ENCODE data around the gene TRAK1. TPM values are rescaled to one million over a fixed set of nuclear protein-coding genes. Genes with fewer than 3 reads are reported as not detected.

The TRAK1 gene
- total RNA-seq, 6 experiments from 2014 or later = 50.6 to 54.3 (median 52.3) TPM

- H3K27me3 Mint-ChIP-seq (ENCODE audit: insufficient read depth) = peaks cover 2% of the 10 kb centered on the region; the same call in 1 of the 2 replicates
- peak overlapping the region; percentile 49; the same call in 1 of the 2 replicates for H3K27ac Mint-ChIP-seq
Observed at GRCh38 chr3:42176242-42177034, 85.3 kb downstream of the TRAK1 start.

GRCh38 chr3:42177068-42177800, 86.1 kb downstream of the TRAK1 start:
- Mint-ChIP-seq H3K9me3 (no peaks in the 10 kb centered on the region), H3K27ac (peak overlapping the region; percentile 49; the same call in 1 of the 2 replicates), H3K4me3 (no peak overlapping the region)

More at GRCh38 chr3:42176242-42177034, 85.3 kb downstream of the TRAK1 start:
- H3K4me1 Mint-ChIP-seq (ENCODE audit: low read depth) = peaks cover 46% of the 10 kb centered on the region
- peaks cover 4% of the 10 kb centered on the region for H3K36me3 Mint-ChIP-seq (ENCODE audit: low read depth)
- TF ChIP-seq CTCF (IDR thresholded peaks at IDR 0.05) = no peak
- H3K9me3 Mint-ChIP-seq = no peaks in the 10 kb centered on the region
- peak; percentile 22 for DNase-seq
- no peak overlapping the region for H3K4me3 Mint-ChIP-seq

GRCh38 chr3:42177801-42178150, 86.6 kb downstream of the TRAK1 start:
- Mint-ChIP-seq H3K4me1 (ENCODE audit: low read depth) (peaks cover 38% of the 10 kb centered on the region), H3K27ac (no peak overlapping the region; the same call in 1 of the 2 replicates), H3K4me3 (no peak overlapping the region), H3K9me3 (no peaks in the 10 kb centered on the region), H3K36me3 (ENCODE audit: low read depth) (peaks cover 4% of the 10 kb centered on the region), H3K27me3 (ENCODE audit: insufficient read depth) (peaks cover 2% of the 10 kb centered on the region; the same call in 1 of the 2 replicates)
- no peak for TF ChIP-seq CTCF (IDR thresholded peaks at IDR 0.05)
- no peak for DNase-seq

More at GRCh38 chr3:42177068-42177800, 86.1 kb downstream of the TRAK1 start:
- H3K36me3 Mint-ChIP-seq (ENCODE audit: low read depth) = peaks cover 4% of the 10 kb centered on the region
- TF ChIP-seq CTCF (IDR thresholded peaks at IDR 0.05) = no peak
- no peak for DNase-seq
- H3K4me1 Mint-ChIP-seq (ENCODE audit: low read depth) = peaks cover 41% of the 10 kb centered on the region
- peaks cover 2% of the 10 kb centered on the region; the same call in 1 of the 2 replicates for H3K27me3 Mint-ChIP-seq (ENCODE audit: insufficient read depth)

GRCh38 chr3:42179110-42179725, 88.1 kb downstream of the TRAK1 start:
- Mint-ChIP-seq H3K4me3 (peak overlapping the region; percentile 53), H3K27ac (peak overlapping the region; percentile 88), H3K27me3 (ENCODE audit: insufficient read depth) (peaks cover 2% of the 10 kb centered on the region; the same call in 1 of the 2 replicates), H3K4me1 (ENCODE audit: low read depth) (peaks cover 46% of the 10 kb centered on the region), H3K36me3 (ENCODE audit: low read depth) (peaks cover 4% of the 10 kb centered on the region), H3K9me3 (no peaks in the 10 kb centered on the region)
- no peak for TF ChIP-seq CTCF (IDR thresholded peaks at IDR 0.05)
- DNase-seq = peak; percentile 87

- H3K27me3 Mint-ChIP-seq (ENCODE audit: insufficient read depth) = peaks cover 2% of the 10 kb centered on the region; the same call in 1 of the 2 replicates
- H3K27ac Mint-ChIP-seq = no peak overlapping the region
- DNase-seq = no peak
- H3K9me3 Mint-ChIP-seq = no peaks in the 10 kb centered on the region
- no peak overlapping the region for H3K4me3 Mint-ChIP-seq
- peaks cover 53% of the 10 kb centered on the region for H3K4me1 Mint-ChIP-seq (ENCODE audit: low read depth)
- TF ChIP-seq CTCF (IDR thresholded peaks at IDR 0.05) = no peak
- peaks cover 4% of the 10 kb centered on the region for H3K36me3 Mint-ChIP-seq (ENCODE audit: low read depth)
Observed at GRCh38 chr3:42180901-42181300, 89.7 kb downstream of the TRAK1 start.

Data from HFFc6 (cell line).